GM19099 (cell line): Measurements from ENCODE around the gene STARD7.

Source experiments
- POLR2A ChIP-seq: IDR thresholded peaks from 3 replicates; pipeline ENCODE4 v1.6.1; 2011; ENCODE audit warnings: low read depth; ENCODE audit not compliant: insufficient read length; ENCODE audit errors: extremely low read depth

Gene STARD7

GRCh38 chr2:96161898-96162297, 46.7 kb downstream of the STARD7 start:
- no peak for TF ChIP-seq POLR2A

DNA sequence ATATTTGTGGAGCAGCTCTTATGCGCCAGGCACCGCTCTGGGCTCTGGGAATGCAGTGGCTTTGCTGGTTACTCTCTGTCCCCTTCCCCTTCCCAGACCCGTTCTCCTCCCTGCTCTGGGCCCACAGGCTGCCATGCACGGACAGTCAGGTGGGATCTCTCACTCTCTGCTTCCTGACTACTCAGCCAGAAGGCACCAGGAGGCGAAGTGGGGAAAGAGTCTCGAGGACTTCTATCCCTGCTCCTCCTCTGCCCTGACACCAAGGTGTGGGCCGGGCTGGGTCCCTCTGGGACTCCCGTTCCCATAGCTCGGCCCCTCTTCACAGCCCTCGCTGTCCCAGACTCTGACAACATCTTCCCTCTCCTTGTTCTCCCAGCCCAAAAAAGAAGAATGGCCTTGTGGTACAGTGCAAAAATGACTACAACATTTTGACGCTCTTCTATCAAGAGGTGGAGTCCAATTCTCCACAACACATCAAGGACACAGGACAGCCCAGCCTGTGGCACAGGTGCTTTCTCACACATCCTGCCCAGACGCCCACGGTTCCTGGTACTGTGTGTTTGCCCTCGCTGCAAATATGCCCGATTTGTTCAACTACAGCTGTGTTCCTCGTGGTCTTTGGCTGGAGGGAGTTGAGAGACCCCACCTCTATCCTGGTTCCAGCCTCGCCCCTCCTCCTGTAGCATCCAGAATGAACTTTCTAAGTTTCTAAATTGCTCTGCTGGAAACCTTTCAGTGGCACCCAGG, 49.4 kb downstream of the STARD7 start:
- TF ChIP-seq POLR2A: no peak

DNA sequence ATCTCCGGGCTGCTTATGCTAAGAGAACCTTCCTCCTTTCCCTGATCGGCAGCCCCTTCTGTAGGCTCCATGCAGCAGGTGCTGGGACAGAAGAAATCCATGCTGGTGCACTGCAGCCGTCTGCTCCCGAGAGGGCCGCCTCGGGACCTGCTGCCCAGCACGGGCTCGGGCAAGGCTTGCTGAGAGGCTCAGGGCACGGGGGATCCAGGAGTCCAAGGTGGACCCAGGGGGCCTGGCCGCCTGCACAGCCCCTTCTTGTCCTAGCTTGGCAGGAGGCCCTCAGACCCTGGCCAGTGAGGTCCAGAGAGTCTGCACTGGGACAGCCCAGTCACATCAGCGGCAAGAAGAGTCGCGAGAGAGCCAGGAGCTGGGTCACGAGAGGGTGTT, 50.1 kb downstream of the STARD7 start:
- no peak for TF ChIP-seq POLR2A

GRCh38 chr2:96157649-96158553, 50.7 kb downstream of the STARD7 start:
- peak; percentile 74 for TF ChIP-seq POLR2A

- no peak for TF ChIP-seq POLR2A
Measured at GRCh38 chr2:96156926-96157648, 51.5 kb downstream of the STARD7 start.

- TF ChIP-seq POLR2A: no peak
Measured at GRCh38 chr2:96156011-96156820, 52.4 kb downstream of the STARD7 start.

DNA sequence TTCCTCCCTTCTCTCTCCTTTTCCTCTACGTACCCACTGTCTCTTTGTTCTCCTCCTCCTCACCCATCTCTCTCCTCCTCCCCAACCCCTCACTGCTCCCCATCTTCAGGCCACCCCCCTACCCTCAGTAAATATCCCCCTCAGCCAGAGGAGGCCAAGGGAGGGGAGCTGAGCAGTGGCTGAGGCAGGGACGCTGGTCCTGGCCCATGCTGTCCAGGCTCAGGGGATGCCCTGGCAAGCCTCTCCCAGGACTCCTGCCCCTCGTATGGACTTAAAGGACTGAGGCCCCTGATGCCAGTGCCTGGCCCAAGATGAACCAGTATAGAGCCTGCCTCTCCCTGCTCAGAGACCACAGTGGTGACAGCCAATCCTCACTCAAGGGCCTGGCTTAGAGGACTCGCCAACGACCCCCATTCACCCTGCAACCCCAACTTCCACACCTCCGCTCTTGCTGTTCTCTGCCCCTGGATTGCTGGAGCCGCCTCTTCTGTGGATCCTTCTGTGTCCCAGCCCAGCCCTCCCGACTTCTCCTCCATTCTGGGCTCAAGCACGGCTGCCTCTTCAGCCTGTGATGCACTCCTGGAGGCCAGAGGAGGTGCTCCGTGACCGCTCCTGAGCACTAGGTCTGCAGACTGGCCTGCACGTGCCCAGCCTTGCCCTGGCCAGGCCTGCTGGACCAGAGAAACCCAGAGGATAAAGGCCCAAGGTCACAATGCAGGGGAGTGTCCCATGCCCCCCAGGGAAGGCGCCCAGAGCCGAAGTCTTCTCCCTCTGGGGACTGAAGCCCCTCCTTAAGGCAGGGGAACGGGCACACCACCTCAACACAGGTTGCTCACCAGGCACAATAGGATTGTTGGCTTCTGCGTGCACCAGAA, 53.9 kb downstream of the STARD7 start:
- no peak for TF ChIP-seq POLR2A

DNA sequence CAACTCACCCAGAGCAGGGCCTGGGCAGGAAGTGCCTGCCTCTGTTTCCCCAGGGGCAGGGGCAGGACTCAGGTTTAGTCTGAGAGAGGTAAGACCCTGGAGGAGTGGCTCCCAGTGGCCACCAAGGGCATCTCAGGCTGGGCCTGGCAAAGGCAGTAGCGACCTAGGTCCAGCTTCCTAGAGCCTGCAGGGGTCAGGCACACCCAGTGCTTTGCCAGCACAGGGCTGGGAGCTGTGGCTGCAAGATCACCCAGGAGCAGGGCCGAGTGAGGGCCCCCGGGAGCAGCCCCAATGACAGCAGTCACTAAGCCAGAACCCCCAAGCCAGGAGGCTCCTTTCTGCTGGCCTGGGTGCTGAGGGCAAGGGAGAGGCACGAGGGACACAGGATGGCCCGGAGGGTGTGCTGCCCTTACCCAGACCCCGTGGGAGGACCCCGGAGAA, 54.6 kb downstream of the STARD7 start:
- no peak for TF ChIP-seq POLR2A

GRCh38 chr2:96153291-96153713, 55.3 kb downstream of the STARD7 start:
- TF ChIP-seq POLR2A: no peak

DNA sequence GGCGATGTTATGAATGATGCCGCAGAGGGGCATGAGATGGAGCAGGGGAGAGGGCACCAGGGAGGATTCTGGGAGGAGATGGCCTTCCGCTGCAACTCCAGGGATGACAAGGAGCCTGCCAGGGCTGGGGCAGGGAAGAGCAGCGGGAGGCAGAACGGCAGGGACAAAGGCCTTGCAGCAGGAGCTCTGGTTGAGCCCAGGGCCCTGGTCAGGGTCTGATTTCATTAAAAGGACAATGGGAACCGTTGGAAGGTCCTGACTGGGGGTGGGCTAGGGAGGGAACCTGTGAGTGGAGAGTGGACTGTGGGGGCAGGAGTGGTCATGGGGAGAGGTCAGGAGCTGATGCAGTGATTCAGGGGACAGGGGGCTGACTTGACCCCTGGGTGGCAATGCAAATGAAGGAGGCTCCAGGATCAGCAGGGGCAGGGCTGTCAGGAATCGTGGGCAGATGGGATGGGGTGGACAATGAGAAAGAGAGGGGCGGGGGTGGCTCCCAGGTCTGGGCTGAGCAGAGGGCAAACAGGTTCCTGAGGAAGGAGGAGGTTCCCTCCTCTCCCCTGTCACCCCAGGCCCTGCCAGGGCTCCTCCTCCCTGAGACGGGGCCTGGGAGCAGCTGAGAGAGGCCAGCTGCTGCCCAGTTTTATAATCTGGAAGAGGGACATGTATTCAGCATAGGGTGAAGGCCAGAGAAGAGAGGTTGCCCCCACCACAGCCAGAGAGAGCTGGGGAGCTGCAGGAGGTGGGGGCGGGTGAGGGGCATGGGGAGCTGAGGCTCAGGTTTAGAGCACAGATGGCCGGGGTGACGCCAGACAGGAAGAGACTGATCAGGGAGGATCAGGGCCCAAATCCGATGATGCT, 56.1 kb downstream of the STARD7 start:
- no peak for TF ChIP-seq POLR2A

- TF ChIP-seq POLR2A: no peak
Measured at GRCh38 chr2:96151595-96152303, 56.9 kb downstream of the STARD7 start.
